Myometrial cell (primary cell): ENCODE results near the gene OLAH. TPM values are rescaled to one million over a fixed set of nuclear protein-coding genes. Genes with fewer than 3 reads are reported as not detected.

Experiments used
- total RNA-seq: library from RNA; depleted of rRNA; stranded (reverse); fragments of >200 nt; gene quantifications from 2 replicates; pipeline ENCODE4 v1.2.3, GENCODE V29; 2015

Gene OLAH
- not detected in 2 replicates for total RNA-seq

DNA sequence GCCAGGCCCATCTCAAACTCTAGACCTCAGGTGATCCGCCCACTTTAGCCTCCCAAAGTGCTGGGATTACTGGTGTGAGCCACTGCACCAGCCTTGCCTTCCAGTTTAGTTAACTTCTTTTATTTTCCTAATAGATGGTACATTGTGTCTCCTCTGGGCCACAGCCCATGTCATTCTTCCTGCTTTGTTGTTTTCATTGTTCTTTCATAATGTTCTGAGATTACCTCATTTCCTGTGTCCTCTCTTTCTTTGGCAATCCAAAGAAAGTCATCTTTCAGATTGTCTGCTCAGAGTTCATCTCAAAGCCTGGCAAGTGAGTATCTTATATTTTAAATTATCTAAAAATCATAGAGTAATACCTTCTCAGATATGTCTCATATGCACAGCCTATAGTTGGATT lies at the start of gene OLAH:
Gene OLAH (plus strand): TSS at position 270 of the 400 bp plus-strand sequence. CDS start 3,346 bp downstream, outside the sequence.

DNA sequence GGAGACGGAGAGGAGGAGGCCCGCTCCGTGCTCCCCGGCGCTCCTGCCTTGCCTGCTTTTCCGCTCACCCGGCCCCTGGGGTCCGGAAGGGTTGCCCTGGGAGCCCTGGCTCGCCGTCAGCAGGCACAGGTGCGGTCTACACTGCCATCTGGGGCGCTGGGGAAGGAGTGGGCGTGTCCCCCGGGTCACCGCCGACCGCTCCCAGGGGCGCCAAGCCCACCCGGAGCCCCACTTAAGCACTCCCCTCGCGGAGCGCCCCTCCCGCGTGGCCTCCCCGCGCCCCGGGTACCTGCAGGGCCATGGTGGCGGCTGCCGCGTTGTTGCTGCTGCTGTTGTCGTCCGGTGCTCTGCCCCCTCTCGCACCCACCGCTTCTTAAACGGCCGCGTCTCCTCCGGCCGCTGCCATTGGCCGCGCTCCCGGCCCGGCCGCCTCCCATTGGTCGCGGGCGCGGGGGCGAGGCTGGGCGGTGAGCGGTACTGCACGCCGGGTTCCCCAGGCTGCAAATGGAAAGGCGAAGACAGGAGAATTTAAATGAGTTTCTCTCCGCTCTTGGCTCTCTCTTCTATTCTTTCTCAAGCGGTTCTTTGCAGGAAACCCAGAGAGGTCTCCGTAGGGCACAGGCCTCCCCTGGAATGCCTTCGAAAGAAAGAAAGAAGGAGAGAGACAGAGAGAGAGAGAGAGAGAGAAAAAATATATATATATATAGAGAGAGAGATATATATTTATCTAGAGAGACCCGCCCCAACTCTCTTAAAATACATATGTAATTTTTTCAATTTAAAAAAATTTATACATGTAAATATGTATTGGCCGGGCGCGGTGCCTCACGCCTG lies 44.9 kb downstream of the OLAH start, which contains the start of gene ACBD7:
Gene ACBD7 (minus strand): TSS at position 349 of the 834 bp plus-strand sequence. CDS start 48 bp downstream, at position 301.

DNA sequence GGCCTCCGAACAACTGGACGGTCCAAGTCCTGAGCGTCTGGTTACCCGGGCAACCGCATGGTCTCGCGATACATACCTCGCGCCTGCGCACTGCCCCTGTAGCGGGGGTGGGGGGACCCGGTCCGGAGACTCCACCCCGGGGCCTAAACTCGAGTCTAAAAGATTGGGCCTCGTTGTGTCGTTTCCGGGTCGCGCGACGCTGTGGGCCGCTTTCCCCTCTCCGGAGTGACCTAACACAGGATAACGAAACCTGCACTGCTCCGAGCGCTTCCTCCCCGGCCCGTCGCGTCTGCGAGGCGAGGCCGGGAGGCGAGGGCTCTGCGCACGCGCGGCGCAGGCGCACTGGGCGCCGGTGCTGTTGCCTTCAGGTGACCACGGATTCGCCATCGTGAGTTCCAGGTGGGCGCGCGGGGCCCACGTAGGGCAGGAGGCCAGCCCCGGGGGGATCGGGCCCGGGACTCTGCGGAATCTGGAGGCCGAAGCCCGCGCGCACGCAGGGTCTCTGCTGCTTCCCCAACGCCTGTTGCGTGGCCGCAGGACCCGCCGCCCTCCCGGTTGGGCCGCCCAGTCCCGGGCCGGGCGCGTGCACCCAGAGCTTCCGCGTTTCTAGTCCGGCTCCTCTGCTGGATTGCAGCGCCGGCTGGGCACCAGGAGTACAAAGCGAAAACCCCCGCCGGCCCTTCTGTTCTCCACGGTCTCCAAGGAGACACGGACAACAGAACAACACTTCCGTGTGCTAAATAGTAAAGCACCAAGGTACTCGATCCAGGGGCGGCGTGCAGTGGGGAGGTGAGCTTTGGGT lies 53.5 kb downstream of the OLAH start, which contains the start of gene RPP38:
Gene RPP38 (plus strand): TSS at position 345 of the 802 bp plus-strand sequence. CDS start 5,960 bp downstream, outside the sequence.

Other genes with a start within 250 kb of the OLAH start
- gene CDNF, start 205.9 kb upstream of the OLAH start, total RNA-seq = 0.86 and 3.0 TPM in 2 replicates
- 11.2 and 12.1 TPM in 2 replicates for gene HSPA14, start 205.6 kb upstream of the OLAH start, total RNA-seq
- 6.3 and 8.2 TPM in 2 replicates for gene MSANTD7, start 205.6 kb upstream of the OLAH start, total RNA-seq
- gene SUV39H2, start 165.1 kb upstream of the OLAH start, total RNA-seq = 9.6 and 14.4 TPM in 2 replicates
- 5.5 and 5.8 TPM in 2 replicates for gene DCLRE1C, start 89.8 kb upstream of the OLAH start, total RNA-seq
- not detected in 2 replicates for gene MEIG1, start 84.6 kb upstream of the OLAH start, total RNA-seq
- 3.7 and 4.3 TPM in 2 replicates for gene ACBD7, start 44.8 kb downstream of the OLAH start, total RNA-seq
- 8.1 and 14.0 TPM in 2 replicates for gene RPP38, start 53.4 kb downstream of the OLAH start, total RNA-seq
- gene NMT2, start 124.8 kb downstream of the OLAH start, total RNA-seq = 49.3 and 50.2 TPM in 2 replicates